ENCODE data around the gene DSG2.

The DSG2 gene

GRCh38 chr18:31548853-31549252 is 50.9 kb downstream of the DSG2 start:
- no peak for DNase-seq
- in situ Hi-C loops (cut with MboI; ENCODE audit: low pct_unique_long_range_greater_than_20kb, low sequenced_read_pairs) = no loop called here

GRCh38 chr18:31549416-31549815 is 51.4 kb downstream of the DSG2 start:
- in situ Hi-C loops (cut with MboI; ENCODE audit: low pct_unique_long_range_greater_than_20kb, low sequenced_read_pairs) = no loop called here

GRCh38 chr18:31551883-31552282 is 53.9 kb downstream of the DSG2 start:
- in situ Hi-C loops (cut with MboI; ENCODE audit: low pct_unique_long_range_greater_than_20kb, low sequenced_read_pairs) = loop anchor here (25.0 kb wide), 1 partner anchor 410 kb away; no protein-coding TSS in a partner anchor
- no peak for DNase-seq

More at GRCh38 chr18:31549416-31549815, 51.4 kb downstream of the DSG2 start:
- DNase-seq = no peak

GRCh38 chr18:31553800-31554199 is 55.8 kb downstream of the DSG2 start:
- in situ Hi-C loops (cut with MboI; ENCODE audit: low pct_unique_long_range_greater_than_20kb, low sequenced_read_pairs) = loop anchor here (25.0 kb wide), 1 partner anchor 409 kb away; no protein-coding TSS in a partner anchor

GRCh38 chr18:31554776-31555175 is 56.8 kb downstream of the DSG2 start:
- in situ Hi-C loops (cut with MboI; ENCODE audit: low pct_unique_long_range_greater_than_20kb, low sequenced_read_pairs) = loop anchor here (25.0 kb wide), 1 partner anchor 408 kb away; no protein-coding TSS in a partner anchor
- DNase-seq = no peak

More at GRCh38 chr18:31553800-31554199, 55.8 kb downstream of the DSG2 start:
- DNase-seq = peak; percentile 27

GRCh38 chr18:31555971-31556747 is 58.2 kb downstream of the DSG2 start:
- in situ Hi-C loops (cut with MboI; ENCODE audit: low pct_unique_long_range_greater_than_20kb, low sequenced_read_pairs) = loop anchor here (25.0 kb wide), 1 partner anchor 406 kb away; no protein-coding TSS in a partner anchor
- peak; percentile 84 for DNase-seq

- no peak for DNase-seq
- in situ Hi-C loops (cut with MboI; ENCODE audit: low pct_unique_long_range_greater_than_20kb, low sequenced_read_pairs) = loop anchor here (25.0 kb wide), 1 partner anchor 405 kb away; no protein-coding TSS in a partner anchor
These were observed 59.5 kb downstream of the DSG2 start for GRCh38 chr18:31557446-31557845.

GRCh38 chr18:31558567-31558966 is 60.6 kb downstream of the DSG2 start:
- no peak for DNase-seq
- in situ Hi-C loops (cut with MboI; ENCODE audit: low pct_unique_long_range_greater_than_20kb, low sequenced_read_pairs) = loop anchor here (25.0 kb wide), 1 partner anchor 404 kb away; no protein-coding TSS in a partner anchor

GRCh38 chr18:31562726-31563125 is 64.7 kb downstream of the DSG2 start:
- no peak for DNase-seq
- in situ Hi-C loops (cut with MboI; ENCODE audit: low pct_unique_long_range_greater_than_20kb, low sequenced_read_pairs) = loop anchor here (25.0 kb wide), 1 partner anchor 400 kb away; no protein-coding TSS in a partner anchor

- DNase-seq = no peak
- in situ Hi-C loops (cut with MboI; ENCODE audit: low pct_unique_long_range_greater_than_20kb, low sequenced_read_pairs) = loop anchor here (25.0 kb wide), 1 partner anchor 399 kb away; no protein-coding TSS in a partner anchor
These were observed 65.8 kb downstream of the DSG2 start for GRCh38 chr18:31563778-31564177.

GRCh38 chr18:31565345-31565744 is 67.4 kb downstream of the DSG2 start:
- no peak for DNase-seq
- in situ Hi-C loops (cut with MboI; ENCODE audit: low pct_unique_long_range_greater_than_20kb, low sequenced_read_pairs) = loop anchor here (25.0 kb wide), 1 partner anchor 397 kb away; no protein-coding TSS in a partner anchor

GRCh38 chr18:31565782-31566512 is 68.0 kb downstream of the DSG2 start:
- in situ Hi-C loops (cut with MboI; ENCODE audit: low pct_unique_long_range_greater_than_20kb, low sequenced_read_pairs) = loop anchor here (25.0 kb wide), 1 partner anchor 396 kb away; no protein-coding TSS in a partner anchor
- no peak for DNase-seq

- in situ Hi-C loops (cut with MboI; ENCODE audit: low pct_unique_long_range_greater_than_20kb, low sequenced_read_pairs) = loop anchor here (25.0 kb wide), 1 partner anchor 396 kb away; no protein-coding TSS in a partner anchor
- DNase-seq = no peak
These were observed 68.8 kb downstream of the DSG2 start for GRCh38 chr18:31566576-31567306.

GRCh38 chr18:31572368-31572767 is 74.4 kb downstream of the DSG2 start:
- in situ Hi-C loops (cut with MboI; ENCODE audit: low pct_unique_long_range_greater_than_20kb, low sequenced_read_pairs) = loop anchor here (25.0 kb wide), 1 partner anchor 390 kb away; no protein-coding TSS in a partner anchor
- no peak for DNase-seq

- in situ Hi-C loops (cut with MboI; ENCODE audit: low pct_unique_long_range_greater_than_20kb, low sequenced_read_pairs) = loop anchor here (25.0 kb wide), 1 partner anchor 389 kb away; no protein-coding TSS in a partner anchor
- no peak for DNase-seq
These were observed 75.1 kb downstream of the DSG2 start for GRCh38 chr18:31573051-31573450.

GRCh38 chr18:31574359-31574758 is 76.4 kb downstream of the DSG2 start:
- in situ Hi-C loops (cut with MboI; ENCODE audit: low pct_unique_long_range_greater_than_20kb, low sequenced_read_pairs) = loop anchor here (25.0 kb wide), 1 partner anchor 388 kb away; no protein-coding TSS in a partner anchor
- DNase-seq = peak; percentile 60

GRCh38 chr18:31575515-31576257 is 77.7 kb downstream of the DSG2 start:
- in situ Hi-C loops (cut with MboI; ENCODE audit: low pct_unique_long_range_greater_than_20kb, low sequenced_read_pairs) = no loop called here
- no peak for DNase-seq

- no peak for DNase-seq
- in situ Hi-C loops (cut with MboI; ENCODE audit: low pct_unique_long_range_greater_than_20kb, low sequenced_read_pairs) = no loop called here
These were observed 78.7 kb downstream of the DSG2 start for GRCh38 chr18:31576670-31577069.
